ENCODE results near the gene RPL13. TPM values are rescaled to one million over a fixed set of nuclear protein-coding genes. Genes with fewer than 3 reads are reported as not detected.

The RPL13 gene
- polyA plus RNA-seq, 3 donors: 1,251 to 2,437 (median 1,329) TPM

- no peak overlapping the region for H3K4me2 ChIP-seq (replicated peaks; ENCODE audit: extremely low read depth, low read length, poor library complexity, severe bottlenecking)
- no peak overlapping the region for H3K4me3 Mint-ChIP-seq
- H3K27ac ChIP-seq (ENCODE audit: low read depth in 1 of 2, low read length in 2 of 2): no peak overlapping the region
- H3K79me2 ChIP-seq (ENCODE audit: insufficient read depth, low read length): no peaks in the 10 kb centered on the region
- WGBS (ENCODE audit: insufficient coverage): 95% methylated on average over 17 of the region's 20 CpGs
- TF ChIP-seq CTCF (IDR thresholded peaks at IDR 0.05): no peak
- H2AFZ ChIP-seq (ENCODE audit: insufficient read depth, low read depth, low read length, poor library complexity, severe bottlenecking): no peak overlapping the region
- H3K36me3 Mint-ChIP-seq: no peaks in the 10 kb centered on the region
- H3K27ac Mint-ChIP-seq: no peak overlapping the region
- H4K20me1 ChIP-seq (ENCODE audit: insufficient read depth, low read length): no peaks in the 10 kb centered on the region
- no peaks in the 10 kb centered on the region for H3K4me1 ChIP-seq (ENCODE audit: control insufficient read depth in 1 of 2, insufficient read depth in 2 of 2, low read length in 2 of 2)
- intact Hi-C loops (cut with micrococcal nuclease): no loop called here
- H3K36me3 ChIP-seq (replicated peaks in 1 of 2; ENCODE audit: control insufficient read depth in 1 of 2, insufficient read depth in 2 of 2, low read length in 2 of 2): no peaks in the 10 kb centered on the region
- H3K27me3 Mint-ChIP-seq (ENCODE audit: low read depth in 3 of 3): peaks cover 6 to 15% (median 6%) of the 10 kb centered on the region in 3 donors
- no peak overlapping the region for H3K4me3 ChIP-seq (replicated peaks in 1 of 3; ENCODE audit: low read depth in 2 of 3, low read length in 3 of 3)
- no peaks in the 10 kb centered on the region for H3K27me3 ChIP-seq (ENCODE audit: control insufficient read depth in 2 of 2, insufficient read depth in 2 of 2, low read length in 2 of 2)
- no peak for DNase-seq
- no peaks in the 10 kb centered on the region for H3K9me3 ChIP-seq (replicated peaks in 1 of 2; ENCODE audit: control insufficient read depth in 1 of 2, insufficient read depth in 1 of 2, low read length in 2 of 2)
- H3K9ac ChIP-seq (ENCODE audit: insufficient read depth, low read length, poor library complexity, severe bottlenecking): no peak overlapping the region
- H3K4me1 Mint-ChIP-seq: no peaks in the 10 kb centered on the region
- H3K9me3 Mint-ChIP-seq: peaks cover 0 to 5% (median 0%) of the 10 kb centered on the region in 7 donors
Observed at GRCh38 chr16:89612415-89613166, 52.1 kb downstream of the RPL13 start.

- 63% methylated on average over 18 of the region's 19 CpGs for WGBS (ENCODE audit: insufficient coverage)
- H3K4me3 Mint-ChIP-seq: no peak within 1 kb of the TSS
- no peaks in the 10 kb centered on the region for H3K79me2 ChIP-seq (ENCODE audit: insufficient read depth, low read length)
- intact Hi-C loops (cut with micrococcal nuclease): no loop called here
- no peak within 1 kb of the TSS for H3K27ac Mint-ChIP-seq
- no peaks in the 10 kb centered on the region for H3K4me1 Mint-ChIP-seq
- no peaks in the 10 kb centered on the region for H3K36me3 ChIP-seq (replicated peaks in 1 of 2; ENCODE audit: control insufficient read depth in 1 of 2, insufficient read depth in 2 of 2, low read length in 2 of 2)
- no peaks in the 10 kb centered on the region for H3K27me3 ChIP-seq (ENCODE audit: control insufficient read depth in 2 of 2, insufficient read depth in 2 of 2, low read length in 2 of 2)
- no peak within 1 kb of the TSS for H3K9ac ChIP-seq (ENCODE audit: insufficient read depth, low read length, poor library complexity, severe bottlenecking)
- H3K36me3 Mint-ChIP-seq: no peaks in the 10 kb centered on the region
- peaks cover 6 to 15% (median 6%) of the 10 kb centered on the region in 3 donors for H3K27me3 Mint-ChIP-seq (ENCODE audit: low read depth in 3 of 3)
- TF ChIP-seq CTCF (IDR thresholded peaks at IDR 0.05): no peak
- H3K4me2 ChIP-seq (replicated peaks; ENCODE audit: extremely low read depth, low read length, poor library complexity, severe bottlenecking): no peak within 1 kb of the TSS
- no peak within 1 kb of the TSS for H3K4me3 ChIP-seq (replicated peaks in 1 of 3; ENCODE audit: low read depth in 2 of 3, low read length in 3 of 3)
- H3K4me1 ChIP-seq (ENCODE audit: control insufficient read depth in 1 of 2, insufficient read depth in 2 of 2, low read length in 2 of 2): no peaks in the 10 kb centered on the region
- peaks cover 0 to 5% (median 0%) of the 10 kb centered on the region in 7 donors for H3K9me3 Mint-ChIP-seq
- no peak for DNase-seq
- no peak within 1 kb of the TSS for H3K27ac ChIP-seq (ENCODE audit: low read depth in 1 of 2, low read length in 2 of 2)
- no peaks in the 10 kb centered on the region for H3K9me3 ChIP-seq (replicated peaks in 1 of 2; ENCODE audit: control insufficient read depth in 1 of 2, insufficient read depth in 1 of 2, low read length in 2 of 2)
- no peaks in the 10 kb centered on the region for H4K20me1 ChIP-seq (ENCODE audit: insufficient read depth, low read length)
- no peak within 1 kb of the TSS for H2AFZ ChIP-seq (ENCODE audit: insufficient read depth, low read depth, low read length, poor library complexity, severe bottlenecking)
Observed at GRCh38 chr16:89613231-89613953, 52.9 kb downstream of the RPL13 start, which contains the start of gene DPEP1. TSS of gene DPEP1 (plus strand) at chr16:89613642. CDS start at chr16:89630411, 16,769 bp downstream.
